Common myeloid progenitor, CD34-positive (primary cell): ENCODE measurements around the gene MFSD2B.
A peak's percentile ranks its signal among the peaks of the same experiment; 100 is the strongest.

Experiments used
- CTCF ChIA-PET: fragments of 350-600 bp; sonication (Branson Sonifier 250); formaldehyde crosslinking; loops from one replicate; lab custom pipeline; 2021; ENCODE audit warnings: antibody characterized with exemption; lab: Charles Lee
- POLR2A ChIA-PET: fragments of 350-600 bp; sonication (Branson Sonifier 250); formaldehyde crosslinking; loops from one replicate; lab custom pipeline; 2021; ENCODE audit warnings: antibody characterized with exemption; lab: Charles Lee
- DNase-seq, 3 donors: peaks; one replicate each; pipeline versions ENCODE4 v3.0.0 to v3.0.0-alpha.2; 2013
- H3K27ac ChIP-seq, 2 experiments: 1 replicate in 1 of 2; 2 replicates in 1 of 2; pipeline ENCODE4 v1.7.0; 2013; ENCODE audit warnings: inconsistent platforms in 2 of 2, low read length in 2 of 2, mild to moderate bottlenecking in 2 of 2, low read depth in 1 of 2, moderate library complexity in 1 of 2; ENCODE audit not compliant: severe bottlenecking in 2 of 2, insufficient read depth in 1 of 2, poor library complexity in 1 of 2
- H3K27me3 ChIP-seq, 5 experiments: replicated peaks in 2 of 5; 1 replicate in 3 of 5; 2 replicates in 2 of 5; pipeline versions ENCODE4 v1.6.1 to v1.7.0; 2013; ENCODE audit warnings: low read length in 4 of 5, mild to moderate bottlenecking in 2 of 5, moderate library complexity in 2 of 5, inconsistent platforms in 1 of 5; ENCODE audit not compliant: insufficient read depth in 5 of 5, control insufficient read depth in 4 of 5
- H3K36me3 ChIP-seq, 4 experiments: 1 replicate in 2 of 4; 2 replicates in 2 of 4; pipeline versions ENCODE4 v1.6.1 to v1.7.0; 2013; ENCODE audit warnings: low read length in 3 of 4, control low read depth in 1 of 4, mild to moderate bottlenecking in 1 of 4; ENCODE audit not compliant: control insufficient read depth in 4 of 4, insufficient read depth in 4 of 4
- H3K4me1 ChIP-seq, 4 experiments: 1 replicate in 3 of 4; 2 replicates in 1 of 4; pipeline versions ENCODE4 v1.6.1 to v1.7.1; 2013; ENCODE audit warnings: low read length in 3 of 4, mild to moderate bottlenecking in 3 of 4, control low read depth in 1 of 4, inconsistent platforms in 1 of 4, moderate library complexity in 1 of 4; ENCODE audit not compliant: control insufficient read depth in 4 of 4, insufficient read depth in 4 of 4; ENCODE audit errors: control extremely low read depth in 1 of 4
- H3K4me3 ChIP-seq, 7 experiments: 1 replicate in 4 of 7; 2 replicates in 3 of 7; pipeline versions ENCODE4 v1.5.1 to v1.7.0; 2013; ENCODE audit warnings: mild to moderate bottlenecking in 7 of 7, low read length in 6 of 7, moderate library complexity in 6 of 7, inconsistent platforms in 2 of 7, low read depth in 2 of 7, control low read depth in 1 of 7; ENCODE audit not compliant: insufficient read depth in 4 of 7, control insufficient read depth in 1 of 7; ENCODE audit errors: extremely low read depth in 1 of 7
- H3K9me3 ChIP-seq, 5 experiments: 1 replicate in 4 of 5; 2 replicates in 1 of 5; pipeline versions ENCODE4 v1.6.1 to v1.7.1; 2013; ENCODE audit warnings: low read length in 4 of 5, mild to moderate bottlenecking in 2 of 5, inconsistent platforms in 1 of 5, low read depth in 1 of 5, moderate library complexity in 1 of 5; ENCODE audit not compliant: control insufficient read depth in 4 of 5, insufficient read depth in 2 of 5; ENCODE audit errors: control extremely low read depth in 1 of 5
- WGBS: methylation state at CpG from one replicate; pipeline ENCODE4 v1.1.5; 2013; ENCODE audit not compliant: insufficient coverage; 5-methylcytosine and 5-hydroxymethylcytosine counted together

Gene MFSD2B

DNA sequence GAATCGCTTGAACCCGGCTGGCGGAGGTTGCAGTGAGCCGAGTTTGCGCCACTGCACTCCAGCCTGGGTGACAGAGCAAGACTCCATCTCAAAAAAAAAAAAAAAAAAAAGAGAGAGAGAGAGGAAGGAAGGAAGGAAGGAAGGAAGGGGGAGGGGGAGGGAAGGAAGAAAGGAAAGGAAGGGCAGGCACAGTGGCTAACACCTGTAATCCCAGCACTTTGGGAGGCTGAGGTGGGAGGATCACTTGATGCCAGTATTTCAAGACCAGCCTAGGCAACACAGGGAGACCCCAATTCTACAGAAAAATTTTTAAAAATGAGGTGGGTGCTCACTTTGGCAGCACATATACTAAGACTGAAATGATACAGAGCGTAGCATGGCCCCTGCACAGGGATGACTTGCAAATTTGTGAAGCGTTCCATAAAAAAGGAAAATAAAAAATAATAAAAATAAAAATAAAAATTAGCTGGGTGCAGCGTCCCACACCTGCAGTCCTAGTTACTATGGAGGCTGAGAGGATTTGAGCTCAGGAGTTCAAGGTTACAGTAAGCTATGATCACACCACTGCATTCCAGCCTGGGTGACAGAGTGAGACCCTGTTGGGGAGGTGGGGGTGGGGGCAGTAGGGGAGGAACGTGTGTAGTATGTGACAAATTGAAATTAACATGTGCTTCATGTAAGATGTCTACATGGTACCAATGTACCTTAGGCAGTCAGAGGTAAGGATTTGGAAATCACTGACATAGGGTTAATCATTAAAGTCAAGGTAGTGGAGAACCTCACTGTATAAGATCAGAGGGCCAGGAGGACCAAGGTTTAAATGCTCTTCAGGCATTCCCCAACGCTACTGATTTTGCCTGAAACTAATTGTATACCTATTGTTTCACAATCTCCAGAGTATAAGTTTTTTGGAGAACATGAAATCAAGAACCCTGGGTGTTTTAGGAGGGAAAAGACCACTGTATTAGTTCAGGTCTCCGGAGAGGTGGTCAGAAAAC is 35.9 kb downstream of the MFSD2B start:
- Histone ChIP-seq H3K4me1 (peaks cover 5 to 34% (median 27%) of the 10 kb centered on the region in 4 experiments), H3K27me3 (peaks cover 0 to 26% (median 8%) of the 10 kb centered on the region in 5 experiments), H3K9me3 (no peaks in the 10 kb centered on the region), H3K4me3 (peak overlapping the region in 6 of 7 experiments; percentile 2 to 94 (median 86)), H3K27ac (no peak overlapping the region), H3K36me3 (peaks cover 0 to 2% (median 0%) of the 10 kb centered on the region in 4 experiments)
- ChIA-PET POLR2A (interaction anchor here (1.3 kb wide), 1 partner anchor 31 kb away, joined by 12 read pairs; the partner anchor contains the start of gene SF3B6), CTCF (no interaction called here)
- no peak for DNase-seq
- whole genome bisulfite sequencing: 88% methylated on average over 4 of the region's 11 CpGs

DNA sequence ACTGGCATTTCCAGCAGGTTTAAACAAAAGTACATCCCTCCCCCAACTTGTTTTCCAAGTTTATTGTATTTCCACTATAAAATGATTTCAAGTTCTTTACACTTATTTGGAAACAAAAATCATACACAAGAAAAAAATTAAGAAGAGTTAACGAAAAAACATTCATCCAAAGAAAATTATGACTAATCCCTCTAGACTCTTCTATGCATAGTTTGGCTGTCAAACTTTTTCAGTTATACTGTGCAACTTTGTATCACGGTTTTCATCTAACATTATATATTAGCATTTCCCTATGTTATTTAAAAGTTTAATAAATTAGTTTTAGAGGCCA is 36.7 kb downstream of the MFSD2B start:
- Histone ChIP-seq H3K36me3 (peaks cover 0 to 2% (median 0%) of the 10 kb centered on the region in 4 experiments), H3K4me1 (peaks cover 5 to 34% (median 27%) of the 10 kb centered on the region in 4 experiments), H3K27ac (peak overlapping the region in 1 of 2 experiments; percentile 68), H3K4me3 (peak overlapping the region in 6 of 7 experiments; percentile 81 to 94 (median 86)), H3K27me3 (peaks cover 0 to 31% (median 10%) of the 10 kb centered on the region in 5 experiments), H3K9me3 (no peaks in the 10 kb centered on the region)
- ChIA-PET CTCF (interaction anchor here (0.9 to 1.8 kb wide), 4 partner anchors 12 to 37 kb away, joined by 3 to 15 read pairs (median 5); no protein-coding TSS in a partner anchor), POLR2A (interaction anchor here (1.3 kb wide), 1 partner anchor 30 kb away, joined by 12 read pairs; the partner anchor contains the start of gene SF3B6)
- 0% methylated on average over 1 of the region's 2 CpGs for WGBS
- peak in 1 of 3 donors; percentile 4 for DNase-seq

DNA sequence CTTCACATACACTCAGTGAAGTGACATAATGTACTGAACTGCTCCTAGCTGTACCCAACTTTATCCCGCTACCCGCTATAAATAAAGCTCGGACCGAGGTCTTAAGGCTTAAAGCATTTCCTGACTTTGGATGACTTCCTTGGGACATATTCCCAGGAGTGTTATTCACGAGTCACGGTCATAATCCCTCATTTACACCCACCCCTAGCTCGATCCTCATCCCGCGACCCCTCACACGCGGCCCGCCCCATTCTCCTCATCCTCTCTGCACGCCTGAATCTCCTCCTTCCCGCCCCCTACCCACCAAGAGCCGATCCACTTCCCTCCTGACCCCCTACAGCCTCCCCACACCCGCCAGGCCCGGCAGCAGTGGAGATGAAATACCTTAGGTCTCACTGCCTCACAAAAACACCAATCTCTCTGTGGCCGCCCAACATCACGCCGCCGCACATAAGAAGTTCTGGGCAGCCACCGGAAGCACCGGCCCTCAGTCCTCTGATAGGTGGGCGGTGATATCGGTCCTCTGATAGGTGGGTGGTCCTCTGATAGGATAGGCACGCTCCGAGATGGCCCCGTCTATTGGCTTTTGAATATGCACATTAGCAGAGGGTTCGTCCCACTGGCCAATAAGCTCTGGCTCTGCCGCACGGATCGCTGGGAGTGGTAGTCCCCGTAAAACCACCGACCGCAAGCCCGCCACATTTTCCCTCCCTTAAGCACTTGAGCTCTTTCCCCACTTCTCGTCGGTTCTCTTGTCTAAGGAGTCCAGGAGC is 37.2 kb downstream of the MFSD2B start, which contains the start of gene WDCP:
WDCP (minus strand) TSS at position 462 of the 773 bp plus-strand sequence. CDS start 7,897 bp downstream, outside the sequence.
- peak; percentile 98 to 99 (median 98) for DNase-seq
- 0% methylated on average over 27 of the region's 38 CpGs for WGBS
- Histone ChIP-seq H3K27me3 (peaks cover 0 to 37% (median 15%) of the 10 kb centered on the region in 5 experiments), H3K9me3 (no peaks in the 10 kb centered on the region), H3K27ac (peak within 1 kb of the TSS; percentile 58 to 68), H3K4me3 (peak within 1 kb of the TSS; percentile 63 to 94 (median 85)), H3K4me1 (peaks cover 5 to 34% (median 27%) of the 10 kb centered on the region in 4 experiments), H3K36me3 (peaks cover 0 to 2% (median 0%) of the 10 kb centered on the region in 4 experiments)
- POLR2A ChIA-PET: interaction anchor here (0.6 to 1.3 kb wide), 3 partner anchors 30 to 77 kb away, joined by 3 to 12 read pairs (median 3); partner anchors contain the start of gene SF3B6
- CTCF ChIA-PET: interaction anchor here (0.5 to 1.8 kb wide), 10 partner anchors 12 to 280 kb away, joined by 3 to 15 read pairs (median 3); partner anchors contain the start of gene TP53I3

DNA sequence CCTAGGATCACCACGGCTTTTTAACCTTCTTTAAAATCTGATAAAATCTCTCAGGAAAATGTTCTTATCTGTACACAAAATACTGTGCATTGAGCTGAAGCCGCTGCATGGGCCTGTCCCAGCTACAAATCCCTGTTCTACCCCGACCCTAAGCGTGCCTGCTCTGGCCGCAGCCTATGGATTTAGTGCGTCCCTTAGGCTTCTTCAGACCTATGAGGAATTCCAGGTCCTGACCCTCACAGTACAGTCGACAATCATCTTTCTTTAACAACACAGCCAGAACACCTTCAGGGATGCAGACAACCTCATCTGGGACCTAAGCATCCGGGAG is 37.8 kb downstream of the MFSD2B start:
- CTCF ChIA-PET: interaction anchor here (0.7 to 1.8 kb wide), 9 partner anchors 12 to 224 kb away, joined by 3 to 15 read pairs (median 3); partner anchors contain the start of gene TP53I3
- H3K27me3 ChIP-seq: peaks cover 0 to 37% (median 15%) of the 10 kb centered on the region in 5 experiments
- H3K4me1 ChIP-seq: peaks cover 5 to 34% (median 27%) of the 10 kb centered on the region in 4 experiments
- POLR2A ChIA-PET: interaction anchor here (0.6 to 1.3 kb wide), 4 partner anchors 29 to 1018 kb away, joined by 3 to 12 read pairs (median 4); partner anchors contain the start of gene SF3B6
- no peak for DNase-seq
- 58% methylated on average over 8 of the region's 8 CpGs for WGBS
- H3K36me3 ChIP-seq: peaks cover 0 to 2% (median 0%) of the 10 kb centered on the region in 4 experiments
- no peak overlapping the region for H3K27ac ChIP-seq
- H3K9me3 ChIP-seq: no peaks in the 10 kb centered on the region
- H3K4me3 ChIP-seq: peak overlapping the region in 2 of 7 experiments; percentile 93 to 94

DNA sequence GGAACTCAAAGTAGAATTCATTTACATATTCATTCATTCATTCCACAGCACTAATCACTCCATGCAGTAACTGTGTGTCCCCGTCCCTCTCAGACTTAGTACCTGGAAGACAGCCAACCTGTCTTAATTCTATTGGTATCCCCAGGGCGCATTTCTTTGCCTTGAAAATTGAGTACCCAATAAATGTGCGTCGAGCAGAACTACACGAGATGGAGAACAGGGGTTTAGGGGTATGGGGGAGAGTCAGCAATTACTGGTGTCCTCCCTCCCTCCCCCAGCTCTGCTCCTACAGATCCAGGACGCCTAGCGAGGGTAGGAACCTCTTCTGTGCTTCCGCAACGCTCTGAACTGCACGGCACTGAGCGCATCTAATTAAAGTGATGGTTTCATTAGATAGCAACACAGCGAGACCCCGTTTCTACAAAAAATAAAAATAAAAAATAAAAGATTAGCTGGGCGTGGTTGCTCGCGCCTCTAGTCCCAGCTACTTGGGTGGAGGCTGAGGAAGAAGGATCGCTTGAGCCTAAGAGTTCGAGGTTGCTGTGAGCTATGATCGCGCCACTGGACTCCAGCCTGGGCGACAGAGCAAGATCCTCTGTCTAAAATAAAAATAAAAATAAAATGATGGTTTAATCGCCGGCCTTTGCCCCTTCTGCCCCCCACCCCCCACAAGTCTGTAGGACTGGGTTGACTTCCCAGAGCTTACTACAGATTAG is 39.0 kb downstream of the MFSD2B start:
- Histone ChIP-seq H3K9me3 (no peaks in the 10 kb centered on the region), H3K4me3 (peak overlapping the region; percentile 38 to 79 (median 61)), H3K4me1 (peaks cover 5 to 34% (median 27%) of the 10 kb centered on the region in 4 experiments), H3K36me3 (no peaks in the 10 kb centered on the region), H3K27me3 (peaks cover 0 to 37% (median 15%) of the 10 kb centered on the region in 5 experiments), H3K27ac (no peak overlapping the region)
- WGBS: 42% methylated on average over 6 of the region's 23 CpGs
- ChIA-PET CTCF (interaction anchor here (1.2 to 1.6 kb wide), 2 partner anchors 11 to 38 kb away, joined by 3 to 5 read pairs; no protein-coding TSS in a partner anchor), POLR2A (no interaction called here)
- DNase-seq: peak in 1 of 3 donors; percentile 25
